Keratinocyte (primary cell): ENCODE measurements around the gene NDRG3. TPM values are rescaled to one million over a fixed set of nuclear protein-coding genes. Genes with fewer than 3 reads are reported as not detected.

Experiments
- DNase-seq: peaks from one replicate; pipeline ENCODE4 v3.0.0-alpha.2; 2011; ENCODE audit warnings: low read depth, missing footprints, low spot score
- FAIRE-seq: peaks from 2 replicates; lab custom pipeline; 2011; peaks lifted over from hg19 to GRCh38; lab: Jason Lieb, UNC
- H2AFZ ChIP-seq: 2 replicates; pipeline ENCODE4 v1.6.0; 2012; ENCODE audit warnings: low read length, control low read depth, inconsistent platforms; ENCODE audit not compliant: control insufficient read depth
- H3K27ac ChIP-seq: 2 replicates; pipeline ENCODE4 v1.5.1; 2011; ENCODE audit warnings: low read length; ENCODE audit not compliant: control insufficient read depth, insufficient read depth
- H3K27me3 ChIP-seq: 3 replicates; pipeline ENCODE4 v1.6.0; 2011; ENCODE audit warnings: low read length; ENCODE audit not compliant: control insufficient read depth, insufficient read depth; ENCODE audit errors: extremely low read depth
- H3K36me3 ChIP-seq, 2 experiments: 2 replicates in 1 of 2; 3 replicates in 1 of 2; pipeline ENCODE4 v1.5.1; 2011; ENCODE audit warnings: low read length in 2 of 2, mild to moderate bottlenecking in 1 of 2; ENCODE audit not compliant: control insufficient read depth in 2 of 2, insufficient read depth in 2 of 2; ENCODE audit errors: extremely low read depth in 1 of 2
- H3K4me1 ChIP-seq: 3 replicates; pipeline ENCODE4 v1.5.1; 2011; ENCODE audit warnings: low read length; ENCODE audit not compliant: control insufficient read depth, insufficient read depth; ENCODE audit errors: extremely low read depth
- H3K4me2 ChIP-seq: 3 replicates; pipeline ENCODE4 v1.6.0; 2011; ENCODE audit warnings: low read depth, low read length; ENCODE audit not compliant: control insufficient read depth, insufficient read depth; ENCODE audit errors: extremely low read depth
- H3K4me3 ChIP-seq, 3 experiments: fragments of 200-600 bp in 1 of 3; sonication (generic) in 1 of 3; 2 replicates in 2 of 3; 3 replicates in 1 of 3; pipeline ENCODE4 v1.5.1; 2011 to 2016; ENCODE audit warnings: low read length in 3 of 3, mild to moderate bottlenecking in 3 of 3, control low read depth in 2 of 3, inconsistent platforms in 1 of 3, low read depth in 1 of 3, mixed read lengths in 1 of 3, mixed run types in 1 of 3, moderate library complexity in 1 of 3; ENCODE audit not compliant: control insufficient read depth in 2 of 3, insufficient read depth in 2 of 3; ENCODE audit errors: extremely low read depth in 1 of 3
- H3K79me2 ChIP-seq: 2 replicates; pipeline ENCODE4 v1.6.0; 2012; ENCODE audit warnings: low read length; ENCODE audit not compliant: control insufficient read depth, insufficient read depth
- H3K9ac ChIP-seq: 3 replicates; pipeline ENCODE4 v1.6.0; 2011; ENCODE audit warnings: low read length; ENCODE audit not compliant: control insufficient read depth, insufficient read depth; ENCODE audit errors: extremely low read depth
- H3K9me1 ChIP-seq: 3 replicates; pipeline ENCODE4 v1.6.0; 2011; ENCODE audit warnings: low read length; ENCODE audit not compliant: control insufficient read depth, insufficient read depth; ENCODE audit errors: extremely low read depth
- H3K9me3 ChIP-seq: 2 replicates; pipeline ENCODE4 v1.5.1; 2012; ENCODE audit warnings: low read depth, low read length; ENCODE audit not compliant: control insufficient read depth
- H4K20me1 ChIP-seq: 3 replicates; pipeline ENCODE4 v1.6.0; 2011; ENCODE audit warnings: low read length; ENCODE audit not compliant: control insufficient read depth, insufficient read depth; ENCODE audit errors: extremely low read depth
- EZH2 ChIP-seq: IDR thresholded peaks from one replicate; pipeline ENCODE4 v1.6.1; 2012; ENCODE audit warnings: inconsistent platforms, mild to moderate bottlenecking, low read length, moderate library complexity
- dilution Hi-C: fragments of 300-500 bp; cut with MboI; formaldehyde crosslinking; loops from one replicate; pipeline ENCODE4 v1.7.0; 2020; ENCODE audit warnings: low sequenced_read_pairs; ENCODE audit not compliant: extremely low pct_ligation_motif_present
- polyA plus RNA-seq, 5 experiments: library from polyadenylated mRNA; depleted of rRNA in 3 of 5; stranded (reverse) in 3 of 5; stranded (forward) in 1 of 5; unstranded in 1 of 5; fragments of >200 nt; gene quantifications; 1 replicate in 1 of 5; 2 replicates in 3 of 5; 3 replicates in 1 of 5; pipeline versions ENCODE4 v1.2.1 to v1.2.3, GENCODE V29; 2011 to 2012; ENCODE audit warnings: missing spikeins in 2 of 5, low read depth in 1 of 5, low replicate concordance in 1 of 5
- TF ChIP-seq, protein P1 (sequence below), 3 experiments: IDR thresholded peaks in 1 of 3; conservative IDR thresholded peaks in 1 of 3; optimal IDR thresholded peaks in 1 of 3; 2 replicates in 2 of 3; 3 replicates in 1 of 3; pipeline versions ENCODE3 to v1.5.1; 2011; ENCODE audit warnings: low read length in 3 of 3, mild to moderate bottlenecking in 3 of 3, moderate library complexity in 2 of 3, control low read depth in 1 of 3, inconsistent platforms in 1 of 3; ENCODE audit not compliant: insufficient read depth in 2 of 3; ENCODE audit errors: extremely low read depth in 1 of 3

The NDRG3 gene
- polyA plus RNA-seq, 1 donor (not counting 4 experiments of a cell fraction or from before 2014, with no cell fraction given), result 44.1 TPM

DNA sequence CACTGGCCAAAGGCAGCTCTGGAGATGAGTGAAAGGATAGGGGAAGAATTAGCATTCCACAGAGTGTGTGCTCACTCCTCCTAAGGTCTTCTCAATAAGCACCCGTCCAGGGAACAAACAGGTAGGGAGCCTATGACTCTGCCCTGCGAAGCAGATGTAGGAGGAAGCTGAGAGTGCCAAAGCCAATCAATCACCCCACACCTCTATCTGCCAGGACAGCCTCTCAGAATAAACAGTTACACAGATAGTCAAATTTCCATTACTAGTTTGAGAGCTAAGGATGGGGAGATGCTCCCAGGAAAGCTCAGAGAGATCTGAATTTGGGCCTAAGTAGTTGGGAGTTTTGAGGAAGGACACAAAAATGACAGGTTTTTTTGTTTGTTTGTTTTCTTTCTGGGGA, 59.4 kb downstream of the NDRG3 start:
- no peaks in the 10 kb centered on the region for H3K27me3 ChIP-seq

DNA sequence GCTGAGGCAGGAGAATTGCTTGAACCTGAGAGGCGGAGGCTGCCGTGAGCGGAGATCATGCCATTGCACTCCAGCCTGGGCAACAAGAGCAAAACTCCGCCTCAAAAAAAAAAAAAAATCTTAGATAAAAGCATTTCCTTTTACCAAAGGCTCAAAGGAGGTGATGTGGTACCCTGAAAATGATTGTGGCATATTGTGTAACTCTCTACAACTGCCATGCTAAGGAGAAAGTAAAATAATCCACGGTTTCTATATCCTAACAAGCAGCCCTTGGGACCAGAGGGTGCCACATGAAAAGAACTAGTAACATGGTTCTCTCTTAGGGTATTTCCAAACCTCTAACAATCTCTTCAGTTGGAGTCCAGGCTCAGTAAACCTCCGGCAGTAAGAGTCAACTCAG, 61.1 kb downstream of the NDRG3 start:
- Histone ChIP-seq H3K9me3 (no peaks in the 10 kb centered on the region), H3K4me2 (no peak overlapping the region), H3K4me1 (no peaks in the 10 kb centered on the region), H3K4me3 (no peak overlapping the region), H3K27ac (no peak overlapping the region), H4K20me1 (no peaks in the 10 kb centered on the region), H2AFZ (no peak overlapping the region), H3K79me2 (no peaks in the 10 kb centered on the region), H3K9me1 (no peaks in the 10 kb centered on the region), H3K9ac (no peak overlapping the region), H3K27me3 (no peaks in the 10 kb centered on the region), H3K36me3 (peaks cover 5 to 11% of the 10 kb centered on the region in 2 experiments)
- DNase-seq, result no peak
- no peak for FAIRE-seq
- no peak for TF ChIP-seq EZH2
- TF ChIP-seq, protein P1, sequence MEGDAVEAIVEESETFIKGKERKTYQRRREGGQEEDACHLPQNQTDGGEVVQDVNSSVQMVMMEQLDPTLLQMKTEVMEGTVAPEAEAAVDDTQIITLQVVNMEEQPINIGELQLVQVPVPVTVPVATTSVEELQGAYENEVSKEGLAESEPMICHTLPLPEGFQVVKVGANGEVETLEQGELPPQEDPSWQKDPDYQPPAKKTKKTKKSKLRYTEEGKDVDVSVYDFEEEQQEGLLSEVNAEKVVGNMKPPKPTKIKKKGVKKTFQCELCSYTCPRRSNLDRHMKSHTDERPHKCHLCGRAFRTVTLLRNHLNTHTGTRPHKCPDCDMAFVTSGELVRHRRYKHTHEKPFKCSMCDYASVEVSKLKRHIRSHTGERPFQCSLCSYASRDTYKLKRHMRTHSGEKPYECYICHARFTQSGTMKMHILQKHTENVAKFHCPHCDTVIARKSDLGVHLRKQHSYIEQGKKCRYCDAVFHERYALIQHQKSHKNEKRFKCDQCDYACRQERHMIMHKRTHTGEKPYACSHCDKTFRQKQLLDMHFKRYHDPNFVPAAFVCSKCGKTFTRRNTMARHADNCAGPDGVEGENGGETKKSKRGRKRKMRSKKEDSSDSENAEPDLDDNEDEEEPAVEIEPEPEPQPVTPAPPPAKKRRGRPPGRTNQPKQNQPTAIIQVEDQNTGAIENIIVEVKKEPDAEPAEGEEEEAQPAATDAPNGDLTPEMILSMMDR (optimal IDR thresholded peaks at IDR 0.05 in 1 of 3, IDR thresholded peaks at IDR 0.05 in 1 of 3, conservative IDR thresholded peaks at IDR 0.05 in 1 of 3; ENCODE audit: extremely low read depth in 1 of 3, insufficient read depth in 2 of 3, low read length in 3 of 3), result no peak
- dilution Hi-C loops, result no loop called here

More for the DNA sequence above, 59.4 kb downstream of the NDRG3 start:
- no peak for DNase-seq
- no peak overlapping the region for H3K27ac ChIP-seq
- peaks cover 5 to 10% of the 10 kb centered on the region in 2 experiments for H3K36me3 ChIP-seq
- no peak overlapping the region for H3K9ac ChIP-seq
- dilution Hi-C loops, result no loop called here
- no peaks in the 10 kb centered on the region for H3K4me1 ChIP-seq
- no peak overlapping the region for H3K4me2 ChIP-seq
- FAIRE-seq, result no peak
- H3K79me2 ChIP-seq, result no peaks in the 10 kb centered on the region
- no peaks in the 10 kb centered on the region for H3K9me3 ChIP-seq
- TF ChIP-seq, protein P1 (optimal IDR thresholded peaks at IDR 0.05 in 1 of 3, IDR thresholded peaks at IDR 0.05 in 1 of 3, conservative IDR thresholded peaks at IDR 0.05 in 1 of 3; ENCODE audit: extremely low read depth in 1 of 3, insufficient read depth in 2 of 3, low read length in 3 of 3), result no peak
- TF ChIP-seq EZH2, result no peak
- H4K20me1 ChIP-seq, result no peaks in the 10 kb centered on the region
- H3K4me3 ChIP-seq, result no peak overlapping the region
- no peaks in the 10 kb centered on the region for H3K9me1 ChIP-seq
- H2AFZ ChIP-seq, result no peak overlapping the region
